ENCODE results near the gene RBMS3. TPM values are rescaled to one million over a fixed set of nuclear protein-coding genes. Genes with fewer than 3 reads are reported as not detected.

The RBMS3 gene
- polyA plus RNA-seq, 1 experiment, result 33.4 TPM

GRCh38 chr3:29274667-29275066 is 6.2 kb upstream of the RBMS3 start:
- POLR2A ChIA-PET, result no interaction called here
- Histone ChIP-seq H3K27ac (ENCODE audit: low read depth, low read length) (no peak overlapping the region), H3K27me3 (ENCODE audit: control insufficient read depth, insufficient read depth, low read length) (no peaks in the 10 kb centered on the region), H3K9me3 (ENCODE audit: control insufficient read depth, insufficient read depth, low read length) (no peaks in the 10 kb centered on the region), H3K4me3 (ENCODE audit: low read depth, low read length) (no peak overlapping the region)
- DNase-seq (ENCODE audit: low read depth, low spot score), result no peak
- CTCF ChIA-PET, result interaction anchor here (0.6 to 1.1 kb wide), 2 partner anchors 479 to 607 kb away, joined by 3 to 4 read pairs; no protein-coding TSS in a partner anchor
- no peak for TF ChIP-seq CTCF (IDR thresholded peaks at IDR 0.05; ENCODE audit: low read depth, low read length)

GRCh38 chr3:29275309-29275708 is 5.6 kb upstream of the RBMS3 start:
- Histone ChIP-seq H3K27ac (ENCODE audit: low read depth, low read length) (no peak overlapping the region), H3K27me3 (ENCODE audit: control insufficient read depth, insufficient read depth, low read length) (no peaks in the 10 kb centered on the region), H3K9me3 (ENCODE audit: control insufficient read depth, insufficient read depth, low read length) (no peaks in the 10 kb centered on the region), H3K4me3 (ENCODE audit: low read depth, low read length) (no peak overlapping the region)
- no peak for DNase-seq (ENCODE audit: low read depth, low spot score)
- POLR2A ChIA-PET, result no interaction called here
- CTCF ChIA-PET, result interaction anchor here (0.6 to 1.1 kb wide), 2 partner anchors 479 to 608 kb away, joined by 3 to 4 read pairs; no protein-coding TSS in a partner anchor
- TF ChIP-seq CTCF (IDR thresholded peaks at IDR 0.05; ENCODE audit: low read depth, low read length), result no peak

GRCh38 chr3:29277249-29277648 is 3.6 kb upstream of the RBMS3 start:
- Histone ChIP-seq H3K9me3 (ENCODE audit: control insufficient read depth, insufficient read depth, low read length) (no peaks in the 10 kb centered on the region), H3K4me3 (ENCODE audit: low read depth, low read length) (no peak overlapping the region), H3K27ac (ENCODE audit: low read depth, low read length) (no peak overlapping the region), H3K27me3 (ENCODE audit: control insufficient read depth, insufficient read depth, low read length) (no peaks in the 10 kb centered on the region)
- no peak for DNase-seq (ENCODE audit: low read depth, low spot score)
- POLR2A ChIA-PET, result no interaction called here
- CTCF ChIA-PET, result no interaction called here
- no peak for TF ChIP-seq CTCF (IDR thresholded peaks at IDR 0.05; ENCODE audit: low read depth, low read length)

- peak overlapping the region; percentile 81 for H3K4me3 ChIP-seq (ENCODE audit: low read depth, low read length)
- no peaks in the 10 kb centered on the region for H3K27me3 ChIP-seq (ENCODE audit: control insufficient read depth, insufficient read depth, low read length)
- POLR2A ChIA-PET, result no interaction called here
- H3K9me3 ChIP-seq (ENCODE audit: control insufficient read depth, insufficient read depth, low read length), result no peaks in the 10 kb centered on the region
- H3K27ac ChIP-seq (ENCODE audit: low read depth, low read length), result no peak overlapping the region
- no peak for DNase-seq (ENCODE audit: low read depth, low spot score)
- no peak for TF ChIP-seq CTCF (IDR thresholded peaks at IDR 0.05; ENCODE audit: low read depth, low read length)
- CTCF ChIA-PET, result interaction anchor here (0.7 to 1.8 kb wide), 5 partner anchors 134 to 803 kb away, joined by 3 to 10 read pairs (median 4); no protein-coding TSS in a partner anchor
Measured at GRCh38 chr3:29279286-29279685, 1.6 kb upstream of the RBMS3 start.

GRCh38 chr3:29279806-29280205 is 1.1 kb upstream of the RBMS3 start:
- Histone ChIP-seq H3K9me3 (ENCODE audit: control insufficient read depth, insufficient read depth, low read length) (no peaks in the 10 kb centered on the region), H3K4me3 (ENCODE audit: low read depth, low read length) (peak overlapping the region; percentile 81), H3K27me3 (ENCODE audit: control insufficient read depth, insufficient read depth, low read length) (no peaks in the 10 kb centered on the region), H3K27ac (ENCODE audit: low read depth, low read length) (no peak overlapping the region)
- ChIA-PET POLR2A (interaction anchor here (0.6 to 1.7 kb wide), 2 partner anchors 151 to 484 kb away, joined by 7 to 10 read pairs; no protein-coding TSS in a partner anchor), CTCF (interaction anchor here (0.7 to 2.0 kb wide), 8 partner anchors 126 to 804 kb away, joined by 3 to 10 read pairs (median 4); no protein-coding TSS in a partner anchor)
- no peak for DNase-seq (ENCODE audit: low read depth, low spot score)
- TF ChIP-seq CTCF (IDR thresholded peaks at IDR 0.05; ENCODE audit: low read depth, low read length), result no peak

All from AG04450 (cell line).